Transverse colon (tissue), 3 donors: ENCODE measurements around the gene MBOAT2.

Experiments used
- EP300 ChIP-seq: sonication (generic); formaldehyde crosslinking; IDR thresholded peaks from one replicate; pipeline ENCODE4 v1.6.1; 2017; ENCODE audit warnings: antibody characterized with exemption, low read depth
- POLR2A ChIP-seq: fragments of 450-650 bp; IDR thresholded peaks from one replicate; pipeline ENCODE4 v1.6.1; 2016; ENCODE audit warnings: antibody characterized with exemption, mild to moderate bottlenecking, moderate library complexity
- TF ChIP-seq, protein P1 (sequence below), 5 experiments: fragments of 200-600 bp in 3 of 5; fragments of 450-650 bp in 2 of 5; sonication (generic) in 3 of 5; IDR thresholded peaks; 1 replicate in 2 of 5; 2 replicates in 3 of 5; pipeline ENCODE4 v1.5.1; 2016 to 2017; ENCODE audit warnings: antibody characterized with exemption in 5 of 5, inconsistent platforms in 3 of 5, mild to moderate bottlenecking in 2 of 5, moderate library complexity in 1 of 5

DNA sequence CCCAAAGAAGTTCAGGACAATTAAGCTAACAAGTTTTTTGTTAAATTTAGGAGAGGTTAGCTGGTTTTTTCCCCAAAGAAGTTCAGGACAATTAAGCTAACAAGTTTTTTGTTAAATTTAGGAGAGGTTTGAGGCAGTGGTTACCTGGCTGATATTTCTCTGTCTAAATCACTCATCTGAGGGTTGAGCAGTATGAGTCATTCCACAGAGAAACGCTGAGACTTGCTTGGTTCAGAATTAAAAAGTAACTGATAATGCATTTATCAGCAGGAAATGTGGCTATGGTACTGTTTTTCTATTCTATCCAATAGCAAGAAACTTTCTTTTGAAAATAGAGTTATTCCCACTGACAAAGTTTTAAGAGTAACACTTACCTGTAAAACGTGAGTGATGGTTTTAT is 143.2 kb downstream of the MBOAT2 start:
- no peak for TF ChIP-seq POLR2A
- TF ChIP-seq, protein P1, sequence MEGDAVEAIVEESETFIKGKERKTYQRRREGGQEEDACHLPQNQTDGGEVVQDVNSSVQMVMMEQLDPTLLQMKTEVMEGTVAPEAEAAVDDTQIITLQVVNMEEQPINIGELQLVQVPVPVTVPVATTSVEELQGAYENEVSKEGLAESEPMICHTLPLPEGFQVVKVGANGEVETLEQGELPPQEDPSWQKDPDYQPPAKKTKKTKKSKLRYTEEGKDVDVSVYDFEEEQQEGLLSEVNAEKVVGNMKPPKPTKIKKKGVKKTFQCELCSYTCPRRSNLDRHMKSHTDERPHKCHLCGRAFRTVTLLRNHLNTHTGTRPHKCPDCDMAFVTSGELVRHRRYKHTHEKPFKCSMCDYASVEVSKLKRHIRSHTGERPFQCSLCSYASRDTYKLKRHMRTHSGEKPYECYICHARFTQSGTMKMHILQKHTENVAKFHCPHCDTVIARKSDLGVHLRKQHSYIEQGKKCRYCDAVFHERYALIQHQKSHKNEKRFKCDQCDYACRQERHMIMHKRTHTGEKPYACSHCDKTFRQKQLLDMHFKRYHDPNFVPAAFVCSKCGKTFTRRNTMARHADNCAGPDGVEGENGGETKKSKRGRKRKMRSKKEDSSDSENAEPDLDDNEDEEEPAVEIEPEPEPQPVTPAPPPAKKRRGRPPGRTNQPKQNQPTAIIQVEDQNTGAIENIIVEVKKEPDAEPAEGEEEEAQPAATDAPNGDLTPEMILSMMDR (IDR thresholded peaks at IDR 0.05), result no peak
- TF ChIP-seq EP300, result no peak
